ENCODE measurements around the gene CDR2L.

Gene CDR2L

GRCh38 chr17:74972107-74972972, 15.1 kb upstream of the CDR2L start, which contains the start of gene HID1:
Gene HID1, minus strand, starts transcription at chr17:74972759. Its CDS starts 103 bp downstream, at chr17:74972656.
- no peak for TF ChIP-seq CTCF (IDR thresholded peaks at IDR 0.05; ENCODE audit: low read depth, low read length, missing control alignments)
- in situ Hi-C loops (cut with HindIII; ENCODE audit: low sequenced_read_pairs): no loop called here
- H3K4me3 ChIP-seq (ENCODE audit: low read depth, low read length): peak within 1 kb of the TSS; percentile 39
- no peak for DNase-seq (ENCODE audit: low read depth)

GRCh38 chr17:74972973-74973328, 14.5 kb upstream of the CDR2L start:
- no peak for DNase-seq (ENCODE audit: low read depth)
- TF ChIP-seq CTCF (IDR thresholded peaks at IDR 0.05; ENCODE audit: low read depth, low read length, missing control alignments): no peak
- peak overlapping the region; percentile 5 for H3K4me3 ChIP-seq (ENCODE audit: low read depth, low read length)
- in situ Hi-C loops (cut with HindIII; ENCODE audit: low sequenced_read_pairs): no loop called here

- DNase-seq (ENCODE audit: low read depth): no peak
- in situ Hi-C loops (cut with HindIII; ENCODE audit: low sequenced_read_pairs): no loop called here
- H3K4me3 ChIP-seq (ENCODE audit: low read depth, low read length): no peak overlapping the region
- no peak for TF ChIP-seq CTCF (IDR thresholded peaks at IDR 0.05; ENCODE audit: low read depth, low read length, missing control alignments)
Observed at GRCh38 chr17:74975943-74976342, 11.5 kb upstream of the CDR2L start.

GRCh38 chr17:74977802-74978201, 9.6 kb upstream of the CDR2L start:
- in situ Hi-C loops (cut with HindIII; ENCODE audit: low sequenced_read_pairs): no loop called here
- H3K4me3 ChIP-seq (ENCODE audit: low read depth, low read length): no peak overlapping the region
- no peak for DNase-seq (ENCODE audit: low read depth)
- TF ChIP-seq CTCF (IDR thresholded peaks at IDR 0.05; ENCODE audit: low read depth, low read length, missing control alignments): no peak

- DNase-seq (ENCODE audit: low read depth): no peak
- no peak for TF ChIP-seq CTCF (IDR thresholded peaks at IDR 0.05; ENCODE audit: low read depth, low read length, missing control alignments)
- in situ Hi-C loops (cut with HindIII; ENCODE audit: low sequenced_read_pairs): no loop called here
- no peak overlapping the region for H3K4me3 ChIP-seq (ENCODE audit: low read depth, low read length)
Observed at GRCh38 chr17:74978240-74978639, 9.2 kb upstream of the CDR2L start.

- DNase-seq (ENCODE audit: low read depth): no peak
- H3K4me3 ChIP-seq (ENCODE audit: low read depth, low read length): no peak overlapping the region
- no peak for TF ChIP-seq CTCF (IDR thresholded peaks at IDR 0.05; ENCODE audit: low read depth, low read length, missing control alignments)
- in situ Hi-C loops (cut with HindIII; ENCODE audit: low sequenced_read_pairs): no loop called here
Observed at GRCh38 chr17:74979408-74980146, 7.9 kb upstream of the CDR2L start.

Data from astrocyte of the cerebellum (primary cell).